Esophagus muscularis mucosa (tissue), 4 donors: ENCODE measurements around the gene C11orf65.

ENCODE experiments used
- CTCF ChIP-seq, 3 experiments: fragments of 200-600 bp in 2 of 3; fragments of 450-650 bp in 1 of 3; sonication (generic) in 2 of 3; IDR thresholded peaks; one replicate each; pipeline ENCODE4 v1.5.1; 2017 to 2019; ENCODE audit warnings: antibody characterized with exemption in 3 of 3, mild to moderate bottlenecking in 2 of 3, moderate library complexity in 1 of 3
- EP300 ChIP-seq: sonication (generic); formaldehyde crosslinking; IDR thresholded peaks from one replicate; pipeline ENCODE4 v1.6.1; 2017; ENCODE audit warnings: antibody characterized with exemption
- POLR2A ChIP-seq: fragments of 450-650 bp; IDR thresholded peaks from one replicate; pipeline ENCODE4 v1.6.1; 2017; ENCODE audit warnings: antibody characterized with exemption, moderate library complexity, mild to moderate bottlenecking, low read depth
- POLR2AphosphoS5 ChIP-seq, 2 donors: sonication (generic); formaldehyde crosslinking; IDR thresholded peaks; one replicate each; pipeline ENCODE4 v1.6.1; 2017; ENCODE audit warnings: antibody characterized with exemption in 2 of 2

- TF ChIP-seq CTCF (IDR thresholded peaks at IDR 0.05) = no peak
- no peak for TF ChIP-seq POLR2A
- TF ChIP-seq POLR2AphosphoS5 (IDR thresholded peaks at IDR 0.05) = no peak
- TF ChIP-seq EP300 = no peak
Observed at GRCh38 chr11:108431997-108432396, 35.3 kb downstream of the C11orf65 start.
